COLO829 (cell line): ENCODE results near the gene CDH4.

ENCODE experiments used
- DNase-seq: peaks from one replicate; pipeline ENCODE4 v3.0.0; 2012; ENCODE audit warnings: low spot score

Gene CDH4

DNA sequence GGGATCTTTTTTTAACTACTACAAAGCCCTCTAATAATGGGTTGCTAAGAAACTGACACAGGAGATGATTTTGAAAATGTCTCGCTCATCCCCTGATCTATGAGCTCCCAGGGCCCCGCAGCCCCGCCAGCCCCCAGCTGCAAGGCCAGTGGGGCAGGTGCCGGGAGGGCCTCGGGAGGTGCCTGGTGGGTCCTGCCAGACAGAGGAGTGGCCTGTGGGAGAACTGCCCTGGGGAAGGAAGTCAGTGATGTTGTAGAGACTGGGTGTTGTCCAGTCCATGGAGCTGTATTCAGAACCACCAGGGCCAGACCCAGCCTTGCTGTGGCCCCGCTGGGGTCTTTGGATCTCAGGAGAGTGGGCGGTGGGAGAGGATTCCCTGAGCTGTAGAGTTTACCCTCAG, 554.9 kb downstream of the CDH4 start:
- DNase-seq, result no peak

DNA sequence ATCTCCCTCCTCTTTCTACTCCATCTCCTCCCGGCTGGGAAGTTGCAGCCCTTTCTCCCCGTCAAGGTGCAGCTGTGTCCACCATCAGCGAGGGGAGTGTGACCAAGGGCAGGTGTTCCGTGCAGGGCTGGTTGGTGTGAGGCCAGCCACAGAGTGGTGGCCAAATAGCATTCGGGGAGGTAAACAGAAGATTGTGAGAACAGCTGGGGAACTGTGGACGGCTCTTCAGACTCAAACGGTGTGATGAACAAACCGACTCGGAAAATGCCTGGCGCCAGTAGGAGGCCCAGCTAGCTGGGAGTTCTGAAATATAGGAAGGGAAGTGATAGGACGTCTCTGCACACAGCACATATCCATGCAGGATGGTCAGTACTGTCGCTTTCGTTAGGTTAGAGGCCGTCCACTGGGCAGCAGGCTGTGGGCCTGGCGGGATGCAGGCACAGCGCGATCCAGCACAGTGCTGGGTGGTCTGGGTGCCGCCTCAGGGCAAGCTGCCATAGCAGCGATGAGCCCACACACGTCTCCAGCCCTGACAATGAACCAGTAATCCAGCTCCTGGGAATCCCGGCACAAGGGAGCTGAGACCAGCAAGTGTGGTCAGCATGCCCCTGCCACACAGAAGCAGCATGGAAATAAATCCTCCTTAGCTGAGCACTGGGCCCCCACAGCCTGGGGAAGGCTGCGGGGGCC, 555.6 kb downstream of the CDH4 start:
- DNase-seq, result no peak

DNA sequence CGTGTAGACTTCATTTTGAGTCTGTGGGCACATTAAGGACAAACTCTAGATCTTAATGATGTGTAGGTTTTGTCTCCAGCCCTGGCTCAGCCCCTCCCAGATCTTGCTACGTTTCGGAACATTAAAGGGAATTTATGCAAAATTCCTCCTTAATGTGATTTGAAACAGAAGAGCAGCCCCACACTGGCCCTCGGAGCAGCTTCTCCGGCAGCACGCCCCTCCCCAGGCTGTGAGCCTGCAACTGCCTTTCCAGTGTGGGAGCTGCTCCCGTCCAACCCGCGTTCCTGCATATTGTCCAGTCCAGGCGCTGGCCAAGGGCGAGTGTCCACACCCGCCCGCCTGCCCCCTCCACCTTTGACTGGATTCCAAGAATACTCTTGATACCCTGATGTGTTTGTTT, 556.4 kb downstream of the CDH4 start:
- DNase-seq, result no peak

DNA sequence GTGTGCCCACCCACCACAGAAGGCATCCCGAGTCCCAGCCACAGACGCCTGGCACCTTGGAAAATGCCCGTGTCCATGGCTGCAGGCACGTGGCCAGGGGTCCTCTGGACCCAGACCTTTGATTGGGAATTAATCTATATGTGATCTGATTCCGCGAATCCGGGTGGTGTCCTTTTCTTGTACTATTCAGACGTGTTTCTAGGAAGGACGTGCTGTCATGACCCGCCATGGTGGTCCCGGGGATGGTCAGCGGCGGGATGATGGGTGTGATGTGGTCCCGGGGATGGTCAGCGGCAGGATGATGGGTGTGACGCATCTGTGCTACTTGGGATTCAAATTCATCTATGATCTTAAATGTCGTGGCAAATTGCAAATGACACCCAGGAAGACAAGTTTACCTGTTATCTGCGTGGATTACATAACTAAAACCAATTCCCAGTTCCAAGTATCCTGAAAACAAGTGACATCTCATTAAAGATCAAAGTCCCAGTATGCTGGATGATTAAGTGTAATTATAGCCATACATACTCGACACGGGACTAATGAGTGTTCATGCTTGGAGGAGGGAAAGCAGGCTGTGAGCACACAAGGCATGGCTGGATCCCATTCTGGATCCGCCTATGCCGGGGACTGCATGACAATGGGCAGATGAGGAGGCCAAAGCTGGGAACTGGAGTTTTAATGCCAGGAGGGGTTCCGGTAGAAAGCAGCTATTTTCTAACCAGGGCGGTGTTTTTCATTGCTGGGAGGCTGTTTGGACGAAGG, 557.1 kb downstream of the CDH4 start:
- DNase-seq, result no peak

DNA sequence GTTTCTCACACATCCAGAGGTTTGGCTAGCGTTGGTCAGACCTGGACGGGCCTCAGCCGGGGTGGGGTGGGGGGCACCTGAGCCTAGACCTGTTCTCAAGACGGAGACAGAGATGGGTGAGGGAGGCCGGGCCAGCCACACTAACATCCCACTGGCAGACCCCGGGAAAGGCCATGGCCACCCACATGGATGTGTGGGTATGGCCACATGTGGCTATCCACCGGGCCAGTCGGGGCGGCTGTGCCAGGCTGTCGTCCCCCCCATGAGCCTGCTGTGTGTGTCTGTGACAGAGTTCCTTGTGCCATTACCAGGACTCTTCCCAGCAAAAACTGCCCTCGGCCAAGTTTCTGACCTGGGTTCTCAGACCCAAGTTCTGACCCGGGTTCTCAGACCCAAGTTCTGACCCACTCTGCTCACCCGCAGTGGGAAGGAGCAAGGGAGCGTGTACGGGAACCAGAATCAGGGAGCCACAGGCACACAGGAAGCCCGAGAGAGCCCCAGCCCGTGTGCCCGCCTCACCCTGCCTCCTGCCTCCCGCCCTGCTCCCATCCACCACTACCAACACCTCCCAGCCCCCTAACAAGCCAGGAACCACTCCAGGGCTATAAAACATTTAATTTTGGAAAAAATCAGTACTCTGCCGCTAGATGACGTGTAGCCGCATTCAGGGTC, 558.1 kb downstream of the CDH4 start:
- DNase-seq, result no peak

DNA sequence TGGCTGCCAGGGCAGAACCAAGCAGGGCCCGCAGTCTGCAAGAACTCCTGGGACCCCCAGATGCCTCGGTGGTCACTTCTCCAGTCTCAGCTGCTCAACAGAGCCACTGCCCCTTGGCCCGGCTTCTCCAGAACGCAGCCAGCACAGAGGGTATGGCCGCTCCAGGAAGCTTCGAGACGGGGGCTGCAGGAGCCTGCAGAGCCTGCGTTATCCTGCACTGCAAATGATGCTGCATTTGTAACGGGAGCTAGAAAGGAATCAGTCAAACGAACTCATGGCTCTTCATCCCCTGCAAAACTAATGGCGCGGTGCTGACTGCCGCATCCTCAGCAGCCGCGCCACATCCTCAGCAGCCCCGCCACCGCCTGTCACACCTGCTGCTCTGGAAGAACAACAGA, 558.7 kb downstream of the CDH4 start:
- no peak for DNase-seq

DNA sequence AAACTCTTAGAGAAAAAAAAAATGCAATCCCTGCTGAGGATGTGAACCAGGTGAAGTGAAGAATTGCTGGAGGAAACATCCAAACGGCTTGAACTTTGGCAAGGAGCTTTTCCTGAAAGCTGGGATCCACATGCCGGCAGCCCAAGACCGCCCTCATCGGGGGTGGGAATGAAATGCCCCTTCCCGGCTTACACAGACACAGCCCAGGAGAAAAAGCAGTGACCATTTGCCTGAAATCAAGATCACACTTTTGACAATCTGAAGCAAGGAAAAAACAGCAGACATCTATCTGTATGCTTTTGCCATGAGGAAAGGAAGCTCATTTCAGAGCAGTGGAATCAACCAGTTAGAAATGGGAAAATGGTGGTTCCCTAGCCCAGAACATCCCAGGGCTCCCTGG, 559.1 kb downstream of the CDH4 start:
- DNase-seq, result no peak

DNA sequence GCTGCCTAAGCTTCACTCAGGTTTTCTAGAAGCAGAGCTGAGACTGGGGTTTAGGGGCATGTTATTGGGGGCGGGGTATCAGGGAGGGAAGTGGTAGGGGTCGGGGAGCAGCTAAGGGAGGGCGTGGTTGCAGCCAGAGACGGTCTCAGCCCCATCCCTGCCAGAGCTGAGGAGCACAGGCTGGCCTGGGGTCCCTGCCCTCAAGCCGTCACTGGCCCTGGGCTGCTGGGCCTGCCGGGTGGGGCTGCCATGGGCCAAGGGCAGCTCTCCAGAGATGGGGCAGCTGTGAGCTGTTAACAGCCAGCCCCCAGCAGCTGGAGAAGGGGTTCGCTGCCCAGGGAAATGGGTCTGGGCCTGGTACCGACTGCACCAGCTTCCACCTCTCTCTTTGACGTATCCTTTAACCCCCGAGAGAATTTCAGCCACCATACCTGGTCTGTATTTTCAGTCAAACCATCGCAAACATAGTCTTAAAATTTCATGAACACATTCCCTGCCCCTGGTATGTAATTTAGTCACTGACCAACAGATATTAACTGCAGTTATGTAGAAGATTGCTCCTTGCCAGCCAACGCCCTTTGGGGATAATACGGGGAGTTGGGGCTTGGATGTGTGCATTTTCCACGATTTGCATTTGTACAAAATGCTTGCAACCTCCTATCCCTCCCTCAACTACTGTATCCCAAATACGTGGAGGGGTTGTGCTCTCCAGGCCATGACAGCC, 560.2 kb downstream of the CDH4 start:
- DNase-seq, result no peak

DNA sequence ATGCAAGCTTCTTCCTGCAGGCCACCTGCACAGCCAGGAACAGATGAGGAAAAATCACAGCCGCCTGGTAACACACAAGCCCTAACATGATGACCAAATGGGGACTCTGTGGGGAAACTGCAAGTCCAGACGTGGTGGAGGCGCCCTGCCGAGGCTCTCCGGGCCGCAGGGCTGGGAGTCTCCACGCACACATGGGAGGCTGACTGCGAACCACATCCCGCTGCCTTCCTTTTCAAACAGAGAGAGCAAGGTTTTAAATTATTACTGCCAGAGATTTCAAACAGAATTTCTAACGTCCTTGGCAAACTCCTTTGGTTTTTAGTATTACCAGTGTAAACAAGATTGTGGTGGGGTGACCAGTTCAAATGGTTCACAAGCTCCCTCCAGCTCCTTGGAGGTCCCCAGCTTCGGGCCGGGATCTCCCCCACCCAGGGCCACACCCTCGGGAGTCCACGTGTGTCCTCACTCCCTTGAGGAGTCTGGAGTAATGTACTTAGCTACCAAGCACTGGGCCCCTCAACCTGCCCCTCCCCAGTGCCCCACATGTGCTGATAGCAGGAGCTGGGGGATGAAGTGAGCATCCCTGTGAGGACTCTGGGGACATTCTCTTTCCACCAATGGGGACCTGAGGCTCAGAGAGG, 560.9 kb downstream of the CDH4 start:
- DNase-seq, result no peak

DNA sequence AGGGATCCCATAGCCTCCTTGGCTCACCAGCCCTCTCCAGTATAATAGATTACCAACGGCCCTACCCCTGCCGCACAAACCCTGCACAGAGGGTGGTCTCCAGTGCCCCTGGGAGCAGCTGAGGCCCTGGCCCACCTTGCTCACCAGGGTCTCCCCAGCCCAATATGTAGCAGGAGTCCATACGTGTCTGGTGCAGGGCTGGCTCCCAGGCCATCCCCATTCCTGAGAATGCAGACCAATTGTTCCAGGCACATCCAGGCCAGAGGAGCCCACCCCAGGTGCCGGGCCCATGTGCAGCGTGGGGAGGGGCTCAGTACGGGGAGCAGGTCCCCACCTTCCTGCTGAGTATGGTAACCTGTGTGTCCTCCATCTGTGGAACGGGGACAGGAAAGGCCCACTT, 561.7 kb downstream of the CDH4 start:
- DNase-seq, result no peak

DNA sequence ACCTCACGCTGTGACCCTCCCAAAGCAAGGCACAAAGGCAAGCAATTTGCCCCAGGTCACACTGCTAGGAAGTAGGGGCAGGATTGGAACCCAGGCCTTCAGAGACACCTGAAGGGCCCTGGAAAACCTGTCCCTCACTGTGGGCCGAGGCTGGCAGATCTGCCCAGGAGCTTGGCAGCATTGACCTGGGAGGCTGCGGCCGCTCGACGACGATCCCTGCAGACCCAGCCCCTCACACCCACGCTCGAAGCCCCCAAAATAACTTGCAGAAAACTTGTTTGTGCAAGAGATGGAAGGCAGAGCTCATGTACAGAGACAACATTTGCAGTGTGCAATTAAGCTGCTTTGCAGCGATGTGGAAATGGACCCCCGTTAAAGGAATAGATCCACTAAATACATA, 562.2 kb downstream of the CDH4 start:
- DNase-seq, result no peak

DNA sequence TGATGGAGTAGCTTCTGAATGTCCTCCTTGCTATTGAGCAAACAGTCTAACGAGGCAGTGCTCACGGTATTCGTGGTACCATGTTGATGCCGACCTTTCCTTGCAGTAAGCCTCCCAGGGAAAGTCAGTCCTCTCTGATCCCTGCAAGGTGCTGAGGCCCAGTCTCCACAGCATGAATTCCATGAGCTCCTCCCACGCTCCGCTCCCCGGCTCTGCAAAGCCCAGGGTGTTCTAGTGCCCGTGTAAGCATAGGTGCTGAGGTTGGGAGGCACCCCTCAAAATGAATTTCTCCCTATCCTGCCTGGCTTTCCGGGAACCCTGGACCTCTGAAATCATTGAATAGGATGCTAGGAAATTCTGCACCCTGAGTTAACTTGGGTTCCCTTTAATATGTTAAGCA, 562.7 kb downstream of the CDH4 start:
- no peak for DNase-seq

DNA sequence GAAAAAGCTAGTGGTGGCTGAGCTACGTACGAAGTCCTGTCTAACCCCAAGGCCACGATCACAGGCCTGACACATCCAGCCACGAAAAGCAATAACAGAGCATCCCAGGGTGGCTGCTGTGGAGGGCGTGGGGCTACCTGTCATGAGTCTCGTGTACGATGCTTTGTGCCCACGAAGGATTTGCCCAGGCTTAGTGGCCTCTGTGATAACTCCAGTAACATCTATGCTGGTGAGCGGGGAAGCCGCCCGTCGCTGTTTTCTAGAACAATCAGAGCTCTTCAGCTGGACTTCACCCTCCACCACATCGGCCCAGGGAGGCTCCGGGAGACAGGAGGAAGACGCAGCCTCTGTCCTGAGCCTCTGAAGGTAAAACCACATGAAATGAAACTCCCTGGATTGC, 563.1 kb downstream of the CDH4 start:
- no peak for DNase-seq

DNA sequence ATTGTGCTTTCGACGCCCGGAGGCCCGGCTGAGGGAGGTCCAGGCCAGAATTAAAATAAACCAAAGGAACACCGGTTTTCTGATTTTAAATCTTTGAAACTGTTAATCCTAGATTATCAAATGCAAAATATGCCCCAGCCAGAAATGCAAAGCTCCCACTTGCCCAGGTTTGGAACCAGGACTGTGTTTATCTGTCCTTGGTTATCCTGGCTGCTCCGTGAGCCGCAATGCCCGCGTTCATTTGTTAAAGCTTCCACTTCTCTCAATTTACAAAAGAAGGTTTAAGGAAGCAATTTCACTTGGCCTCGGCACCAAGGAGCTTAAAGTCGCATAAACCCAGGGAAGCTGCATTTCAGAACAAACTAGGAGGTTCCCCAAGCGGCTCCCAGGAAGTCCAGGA, 563.6 kb downstream of the CDH4 start:
- DNase-seq, result no peak

DNA sequence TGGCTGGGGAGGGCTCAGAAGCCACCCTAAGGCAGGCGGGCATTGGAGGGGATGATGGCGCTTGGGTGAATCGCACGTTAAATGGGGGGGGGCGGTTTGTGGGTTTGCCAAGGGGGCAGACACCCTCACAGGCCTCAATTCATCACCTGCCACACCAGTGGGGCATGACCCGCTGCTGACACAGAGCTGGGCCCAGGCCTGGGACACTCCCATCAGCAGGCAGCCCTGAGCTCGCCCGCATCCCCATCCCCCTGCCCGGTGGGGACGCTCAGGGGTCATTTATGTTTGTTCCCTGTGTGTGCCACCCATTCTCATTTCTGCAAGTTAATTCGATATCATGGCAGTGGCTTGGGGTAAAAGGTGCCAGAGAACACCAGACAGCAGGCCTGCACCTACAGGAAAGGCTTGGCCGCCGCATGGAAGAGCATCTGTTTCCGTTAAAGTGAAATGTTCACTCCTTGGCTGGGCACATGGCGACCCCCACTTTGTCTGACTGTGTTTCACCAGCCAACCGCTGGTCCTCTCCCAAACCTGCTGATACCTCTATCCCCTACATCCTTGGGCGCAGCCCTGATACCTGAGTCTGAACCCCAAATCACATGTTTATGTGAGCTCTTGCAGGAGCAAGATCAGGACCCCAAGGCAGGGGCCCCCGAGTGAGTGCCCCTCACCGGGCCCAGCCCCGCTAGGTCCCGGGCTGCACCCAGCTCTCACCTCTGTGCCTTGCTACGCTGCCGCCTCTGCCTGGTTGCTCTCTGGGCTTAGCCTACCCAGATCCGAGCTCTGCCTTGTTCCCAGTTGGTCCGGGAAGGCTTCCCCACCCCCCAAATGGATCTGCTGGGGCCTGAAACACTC, 564.8 kb downstream of the CDH4 start:
- no peak for DNase-seq

DNA sequence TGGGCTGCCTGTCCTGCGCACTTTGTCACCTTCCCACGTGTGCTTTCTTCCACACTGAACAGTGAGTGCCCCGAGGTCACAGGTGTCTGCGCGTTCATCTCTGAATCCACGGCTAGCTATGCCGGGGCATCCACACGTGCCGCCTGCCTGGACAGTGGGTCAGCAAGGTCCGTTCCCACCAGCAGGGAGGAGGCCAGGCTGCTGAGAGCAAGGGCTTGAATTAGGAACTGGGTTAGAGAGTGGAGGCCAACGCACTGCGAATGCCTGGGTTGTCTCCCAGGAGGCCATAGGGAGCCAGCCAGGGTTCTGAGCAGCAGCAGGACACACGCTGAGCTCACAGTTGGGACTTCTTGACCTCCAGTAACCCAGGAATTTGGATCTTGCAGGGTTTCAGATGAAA, 565.5 kb downstream of the CDH4 start:
- DNase-seq, result no peak

DNA sequence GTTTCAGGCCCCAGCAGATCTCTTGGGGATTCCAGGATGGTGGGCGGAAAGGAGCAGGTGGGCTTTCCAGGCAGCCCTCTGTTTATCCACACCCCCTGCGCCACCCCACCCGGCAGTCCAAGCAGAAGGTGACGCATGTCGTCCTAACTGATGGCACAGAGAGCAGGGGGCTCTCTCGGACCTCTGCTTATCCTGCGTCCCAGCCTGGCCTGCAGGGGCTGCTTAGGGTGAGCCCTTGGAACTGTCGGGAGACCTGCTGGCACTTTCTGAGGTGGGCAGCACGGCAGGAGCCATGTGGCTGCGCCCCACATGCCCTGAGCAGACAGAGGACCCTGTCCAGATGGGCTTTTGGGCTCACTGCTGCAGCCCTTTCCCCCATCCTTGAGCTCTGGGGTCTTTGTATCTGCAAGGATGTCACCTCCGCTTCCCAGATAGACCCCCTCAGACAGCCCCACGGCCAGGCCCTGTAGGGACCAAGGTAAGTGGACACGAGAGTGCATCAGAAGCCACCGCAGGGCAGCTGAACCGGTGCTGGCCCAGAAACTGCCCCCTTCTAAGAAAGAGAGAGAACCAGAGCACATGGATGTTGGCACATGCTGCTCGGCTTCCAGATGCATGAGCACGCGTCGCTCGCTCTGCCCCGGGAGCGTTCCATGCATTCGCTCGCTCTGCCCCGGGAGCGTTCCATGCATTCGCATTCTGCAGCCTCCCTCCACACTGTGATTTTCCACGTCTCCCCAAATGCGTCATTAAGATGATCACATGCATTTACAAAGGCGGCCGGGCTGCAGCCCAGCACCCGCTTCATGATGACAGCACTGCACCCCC, 566.9 kb downstream of the CDH4 start:
- DNase-seq, result no peak

DNA sequence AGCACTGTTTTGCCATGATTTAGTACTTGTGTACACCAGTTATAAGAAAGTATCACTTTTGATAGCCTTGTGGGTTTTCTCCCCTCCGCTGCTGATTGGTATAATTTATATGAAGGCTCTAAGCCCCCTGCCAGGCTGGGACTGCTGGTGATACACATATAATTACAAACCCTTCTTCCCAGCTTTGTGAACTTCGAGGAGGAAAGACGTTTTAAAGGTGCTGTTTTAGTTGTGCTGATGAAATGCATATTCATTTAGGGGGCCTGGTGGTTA, 567.4 kb downstream of the CDH4 start:
- no peak for DNase-seq

DNA sequence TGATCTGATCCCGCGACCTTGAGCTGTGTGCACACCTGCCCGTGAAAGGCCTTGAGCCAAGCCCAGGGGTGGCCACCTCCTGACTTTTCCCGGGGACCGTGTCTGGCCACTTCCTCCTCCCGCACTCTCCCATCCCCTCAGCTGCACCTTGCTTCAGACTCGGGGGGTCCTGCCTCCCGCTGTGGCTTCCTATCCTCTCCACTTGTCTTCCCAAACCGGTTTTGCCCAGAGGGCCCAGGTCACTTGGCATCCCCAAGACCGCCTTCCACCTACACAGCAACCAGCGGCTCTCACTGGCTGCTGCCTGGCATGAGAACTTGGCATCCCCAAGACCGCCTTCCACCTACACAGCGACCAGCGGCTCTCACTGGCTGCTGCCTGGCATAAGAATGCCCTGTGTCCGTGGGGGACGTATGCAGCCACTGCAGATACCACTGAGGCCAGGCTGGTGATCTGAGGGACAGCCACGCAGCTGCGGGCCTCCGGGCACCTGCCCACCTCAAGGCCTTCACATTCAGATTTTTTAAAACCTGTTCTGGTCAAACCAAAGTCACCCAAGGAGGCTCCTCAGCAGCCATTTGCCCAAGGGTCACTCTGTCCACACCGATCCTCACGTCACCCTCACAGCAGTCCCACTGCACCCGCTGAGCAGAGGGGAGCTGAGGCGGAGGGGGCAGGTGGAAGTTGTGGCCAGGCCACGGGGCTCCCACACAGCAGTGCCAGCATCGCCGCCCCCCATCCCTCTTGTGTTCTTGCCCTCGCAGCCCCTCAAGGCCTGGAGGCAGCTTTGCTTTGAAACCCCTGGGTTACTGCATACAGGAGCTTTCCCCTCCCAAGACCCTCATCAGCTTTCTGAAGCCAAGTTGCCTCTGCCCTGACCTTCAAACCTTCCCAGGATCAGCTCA, 568.1 kb downstream of the CDH4 start:
- DNase-seq, result no peak

DNA sequence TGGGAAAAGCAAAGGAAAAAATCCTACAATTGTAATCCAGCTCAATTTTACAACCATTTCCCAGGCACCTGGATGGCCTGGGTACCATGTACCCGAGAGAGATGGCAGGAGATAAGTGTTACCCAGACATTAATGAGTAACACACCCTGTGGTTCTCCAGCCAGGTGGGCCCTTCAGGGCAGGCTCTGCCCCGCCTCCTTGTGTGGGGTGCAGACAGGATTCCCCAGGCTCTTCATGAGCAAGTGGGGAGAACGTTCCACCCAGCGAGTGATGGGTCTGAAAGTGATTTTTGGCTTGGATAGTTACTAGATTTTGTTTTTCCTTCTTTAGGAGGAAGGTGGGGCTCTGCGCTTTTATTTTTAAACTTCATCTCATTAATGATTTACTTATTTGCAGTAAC, 569.7 kb downstream of the CDH4 start:
- no peak for DNase-seq
